Hippocampal formation (tissue), 2 donors: ENCODE results near the gene PCDH9.

ENCODE experiments used
- DNase-seq, 2 donors: peaks; one replicate each; lab custom pipeline; 2025; lab: John Stamatoyannopoulos, UW

Gene PCDH9

DNA sequence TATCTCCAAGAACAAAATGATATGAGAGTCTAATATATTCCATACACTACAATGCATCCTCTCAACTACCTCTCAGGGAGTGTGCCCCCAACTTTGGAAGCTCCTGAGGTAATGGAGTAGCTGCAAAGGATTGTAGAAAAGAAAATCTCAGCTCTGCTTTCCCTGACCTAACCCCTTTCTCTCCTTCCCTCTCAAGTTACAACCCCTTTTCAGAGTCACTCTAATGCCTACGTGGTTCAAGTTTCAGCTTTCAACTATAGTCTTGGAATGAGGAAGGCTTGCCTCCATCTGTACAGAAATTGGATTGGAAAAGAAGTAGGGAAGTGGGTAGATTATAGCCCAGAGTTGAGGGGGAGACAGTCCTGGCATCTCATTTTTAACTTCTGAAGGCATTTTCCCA, 256.0 kb downstream of the PCDH9 start:
- DNase-seq = no peak

DNA sequence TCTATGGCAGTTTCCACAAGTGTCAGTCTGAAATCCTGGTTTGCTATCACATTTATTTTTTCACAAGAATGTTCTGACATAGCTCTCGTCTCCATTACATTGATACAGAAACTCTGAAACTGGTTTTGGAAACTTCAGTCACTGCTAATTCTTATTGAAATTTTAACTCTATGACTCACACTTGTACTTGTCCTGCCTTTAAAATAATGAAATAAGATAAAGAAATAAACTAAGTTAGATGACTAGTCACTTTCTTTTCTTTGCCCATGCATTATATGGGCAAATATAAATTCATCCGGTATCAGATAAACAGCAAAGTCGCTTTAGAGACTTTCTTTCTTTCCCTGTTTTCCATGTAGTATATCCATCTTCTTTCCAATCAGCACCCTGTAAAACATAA, 257.5 kb downstream of the PCDH9 start:
- DNase-seq = no peak

DNA sequence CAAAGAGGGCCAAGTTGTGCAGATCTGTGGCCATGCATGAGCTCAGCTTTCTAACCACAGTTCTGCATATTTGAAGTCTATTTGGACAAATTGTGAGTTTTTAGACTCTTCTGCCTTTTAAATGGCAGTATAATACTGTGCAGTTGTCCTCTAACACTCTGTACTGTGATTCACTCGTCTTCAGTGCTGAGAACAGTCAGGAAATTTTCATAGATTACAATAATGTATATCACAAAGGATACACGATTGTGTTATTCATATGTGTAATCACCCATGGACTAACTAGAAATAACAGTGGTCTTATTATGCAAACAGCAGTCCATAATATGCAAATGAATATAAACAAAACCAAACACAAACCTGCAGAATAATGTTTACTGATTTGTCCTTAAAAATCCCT, 259.1 kb downstream of the PCDH9 start:
- DNase-seq = no peak

DNA sequence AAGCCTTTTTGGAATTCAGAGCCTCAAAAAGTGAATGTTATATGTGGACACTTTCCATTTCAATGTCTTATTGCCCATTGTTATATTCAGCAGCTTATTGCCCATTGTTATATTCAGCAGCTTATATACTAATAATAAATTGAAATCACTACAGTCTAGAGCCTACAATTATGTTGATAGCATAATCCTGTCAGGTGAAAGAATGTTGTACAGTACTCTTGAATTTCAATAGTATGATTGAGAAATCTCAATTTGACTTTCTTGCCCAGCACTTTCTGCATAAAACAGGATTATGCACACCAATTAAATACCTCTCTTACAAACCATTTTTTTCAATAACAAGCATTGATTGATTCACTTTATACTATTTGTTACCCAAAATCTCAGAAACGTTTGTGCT, 260.8 kb downstream of the PCDH9 start:
- DNase-seq = no peak

DNA sequence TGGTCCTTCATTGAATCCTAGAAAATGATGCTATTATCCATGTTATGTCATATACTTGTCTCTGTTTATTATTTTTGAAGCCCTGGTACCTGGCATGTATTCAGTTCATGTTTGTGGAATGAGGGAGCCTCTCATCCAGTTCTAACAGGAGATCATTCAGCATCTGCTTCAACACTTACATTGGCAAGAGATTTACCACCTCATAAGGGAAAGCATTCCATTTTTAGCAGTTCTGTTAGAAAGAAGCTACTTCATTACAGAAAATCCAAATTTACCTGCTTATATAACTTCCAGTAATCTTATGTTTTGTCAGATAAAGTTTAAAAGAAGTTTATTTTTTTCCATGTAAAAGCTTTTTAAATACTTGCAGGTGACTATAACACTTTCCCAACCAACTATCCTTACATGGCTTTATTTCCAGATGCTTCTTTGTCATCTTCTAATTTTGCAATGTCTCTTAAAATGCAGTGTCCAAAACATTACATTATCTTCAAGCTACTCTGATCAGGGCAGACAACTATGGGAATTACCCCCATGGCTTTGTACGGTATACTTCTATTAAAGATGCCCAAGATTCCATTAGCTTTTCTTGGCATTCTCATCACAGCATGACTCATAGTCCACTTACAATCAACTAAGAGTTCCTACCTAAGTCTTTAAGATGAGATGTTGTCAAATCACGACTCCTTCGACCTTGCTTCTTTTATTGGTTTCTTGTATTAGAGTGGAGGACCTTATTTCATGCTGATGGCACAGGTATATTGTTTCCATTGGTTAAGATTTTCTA, 262.1 kb downstream of the PCDH9 start:
- peak in 1 of 2 donors; percentile 49 for DNase-seq

DNA sequence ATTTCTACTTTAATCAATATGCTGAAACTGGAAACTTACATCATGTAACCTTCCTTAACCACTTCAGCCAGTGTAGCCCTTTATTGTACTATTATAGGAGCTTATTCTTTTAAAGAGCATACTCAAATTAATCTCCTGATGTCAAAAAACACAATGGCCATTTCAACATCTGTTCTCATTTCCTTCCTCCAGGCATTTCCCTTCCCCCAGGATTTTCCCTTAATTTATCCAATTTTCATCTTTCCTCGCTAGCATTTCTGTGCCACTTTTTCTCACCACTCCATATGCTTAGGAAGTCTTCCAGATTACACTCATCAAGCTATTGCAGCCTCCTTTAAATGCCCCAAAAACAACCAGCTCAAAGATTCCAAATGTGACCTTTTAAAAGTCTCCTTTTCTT, 265.0 kb downstream of the PCDH9 start:
- DNase-seq = no peak

DNA sequence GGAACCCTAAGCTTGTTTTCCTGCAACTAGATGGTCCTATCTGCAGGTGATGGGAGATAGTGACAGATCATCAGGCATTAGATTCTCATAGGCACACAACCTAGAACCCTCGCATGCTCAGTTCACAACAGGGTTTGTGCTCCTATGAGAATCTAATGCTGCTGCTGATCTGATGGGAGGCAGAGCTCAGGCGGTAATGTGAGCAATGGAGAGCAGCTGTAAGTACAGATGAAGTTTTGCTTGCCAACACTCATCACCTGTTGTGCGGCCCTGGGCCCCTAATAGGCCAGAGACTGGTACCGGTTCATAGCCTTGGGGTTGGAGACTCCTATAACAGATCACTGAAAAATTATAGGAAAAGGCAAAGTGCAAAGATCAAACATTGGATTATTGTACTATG, 267.2 kb downstream of the PCDH9 start:
- DNase-seq = no peak

DNA sequence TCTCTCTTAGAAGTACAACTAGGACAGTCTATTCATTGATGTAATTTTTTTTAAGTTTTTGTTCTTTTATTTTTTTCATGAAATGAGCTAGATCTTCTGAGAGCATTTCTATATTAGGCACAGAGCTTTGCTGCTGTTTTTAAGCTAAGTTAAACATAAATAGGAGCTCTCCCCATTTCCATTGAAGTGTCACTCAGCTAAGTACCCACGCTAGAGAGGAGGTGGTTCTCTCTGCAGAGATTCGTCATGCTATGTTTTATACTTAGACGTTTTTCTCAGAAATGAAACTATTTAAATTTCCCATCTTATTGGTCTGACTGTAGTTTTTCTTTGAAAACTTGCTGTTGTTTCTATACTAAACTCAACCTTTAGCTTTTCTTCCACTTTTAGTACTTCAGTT, 271.5 kb downstream of the PCDH9 start:
- DNase-seq = no peak

DNA sequence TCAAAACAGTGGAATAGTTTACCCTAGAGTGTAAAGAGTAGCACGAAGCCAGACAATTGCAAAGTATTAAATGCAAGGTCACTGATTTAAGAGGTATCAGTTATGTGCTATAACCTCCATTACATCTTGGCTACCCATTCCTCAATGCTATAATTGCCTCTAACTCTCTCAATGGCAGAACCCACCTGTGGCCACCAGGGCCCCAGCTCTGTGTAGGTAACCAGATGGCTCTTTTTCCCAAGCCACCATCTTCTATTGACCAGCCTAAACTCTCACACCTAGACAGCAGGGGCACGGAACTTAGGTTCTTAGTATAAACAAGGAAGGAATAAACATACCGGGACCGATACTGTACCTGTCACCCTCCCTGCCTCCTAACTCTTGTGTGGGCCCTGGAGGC, 277.6 kb downstream of the PCDH9 start:
- DNase-seq = no peak

DNA sequence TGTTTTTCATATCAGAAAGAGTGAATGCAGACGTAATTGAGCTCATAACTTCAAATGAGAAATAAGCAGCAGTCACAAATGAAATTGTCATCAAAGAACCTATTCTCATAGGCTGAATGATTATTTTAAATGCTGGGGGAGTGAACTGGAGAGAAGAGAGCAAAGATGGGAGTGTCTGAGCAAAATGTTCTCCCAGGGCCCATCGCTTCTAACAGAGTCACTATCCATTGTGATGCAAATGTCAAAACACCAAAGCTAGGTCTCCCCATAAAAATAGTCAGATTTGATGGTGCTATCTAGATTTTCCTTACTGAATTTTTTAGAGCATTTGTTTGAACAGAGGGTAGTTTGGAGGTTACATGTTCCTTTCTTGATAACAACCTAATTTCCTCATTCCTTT, 278.7 kb downstream of the PCDH9 start:
- DNase-seq = no peak

DNA sequence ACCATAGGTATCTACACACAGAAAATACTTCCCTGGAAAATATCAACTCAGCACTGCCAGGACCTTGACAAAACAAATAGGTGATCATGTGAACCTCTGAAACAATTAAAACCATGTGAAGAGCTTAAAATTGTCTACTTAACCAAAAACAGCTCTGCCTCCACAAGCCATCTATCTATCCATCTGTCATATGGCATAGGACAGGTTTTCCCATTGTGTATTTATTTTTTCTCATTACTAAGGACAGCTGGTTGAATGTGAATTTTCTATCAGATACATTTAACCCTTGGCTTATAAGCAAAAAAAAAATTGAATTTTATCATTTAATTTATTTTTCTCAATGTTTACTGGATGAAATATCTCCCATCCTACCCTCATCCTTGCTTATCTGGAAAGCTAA, 279.5 kb downstream of the PCDH9 start:
- DNase-seq = no peak

DNA sequence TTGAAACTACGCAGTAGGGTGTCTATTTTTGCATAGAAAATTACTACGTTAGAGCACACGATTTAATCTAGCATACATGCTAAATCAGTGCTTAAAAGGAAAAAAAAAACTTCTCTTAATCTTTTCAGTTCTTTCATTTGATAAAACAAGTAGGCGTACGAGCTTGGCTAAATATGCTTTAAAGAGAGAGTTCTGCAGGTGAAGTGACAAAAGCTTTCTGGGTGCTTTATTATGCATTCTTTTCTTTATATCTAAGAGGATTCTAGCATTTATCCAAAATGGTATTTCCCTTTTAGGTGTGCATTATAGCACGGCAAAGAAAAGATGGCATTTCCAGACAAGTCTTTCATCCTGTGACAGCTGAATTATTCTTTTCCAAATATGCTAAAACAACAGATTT, 281.2 kb downstream of the PCDH9 start:
- no peak for DNase-seq

DNA sequence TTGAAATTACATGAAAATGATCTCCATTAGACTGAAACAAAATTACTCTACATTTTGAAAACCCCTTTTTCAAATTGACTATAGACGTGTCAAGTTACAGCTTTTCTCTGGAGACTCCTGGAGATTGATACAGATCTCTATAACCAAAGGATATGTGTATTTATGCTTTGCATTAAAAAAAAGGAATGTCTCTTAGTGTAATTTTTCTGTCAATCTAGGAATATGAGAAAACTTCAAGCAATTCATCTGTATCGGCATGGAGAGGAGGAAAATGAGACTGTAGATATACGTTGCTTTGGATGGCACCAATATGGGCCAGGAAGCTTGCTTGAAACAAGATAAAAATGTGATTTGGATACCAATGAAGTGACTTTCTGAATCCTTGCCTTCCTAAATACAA, 286.6 kb downstream of the PCDH9 start:
- no peak for DNase-seq

DNA sequence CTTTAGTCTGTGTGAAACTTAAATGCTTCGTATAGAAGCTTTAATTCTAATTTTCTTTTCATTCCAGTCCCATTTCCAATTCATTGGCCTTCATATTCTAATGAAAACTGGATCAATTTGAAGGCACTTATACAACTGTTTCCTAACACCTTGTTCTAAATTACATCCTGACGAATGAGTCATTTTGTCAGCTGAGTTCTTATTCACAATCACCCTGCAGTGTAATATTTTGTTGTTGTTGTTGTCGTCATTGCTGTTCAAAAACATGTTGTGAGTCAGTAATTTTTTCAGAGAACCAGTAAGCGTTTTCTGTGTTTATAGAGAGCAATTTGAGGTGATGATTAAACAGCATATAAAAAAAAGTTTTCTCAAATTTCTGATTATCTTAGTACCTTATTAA, 290.0 kb downstream of the PCDH9 start:
- DNase-seq = no peak

DNA sequence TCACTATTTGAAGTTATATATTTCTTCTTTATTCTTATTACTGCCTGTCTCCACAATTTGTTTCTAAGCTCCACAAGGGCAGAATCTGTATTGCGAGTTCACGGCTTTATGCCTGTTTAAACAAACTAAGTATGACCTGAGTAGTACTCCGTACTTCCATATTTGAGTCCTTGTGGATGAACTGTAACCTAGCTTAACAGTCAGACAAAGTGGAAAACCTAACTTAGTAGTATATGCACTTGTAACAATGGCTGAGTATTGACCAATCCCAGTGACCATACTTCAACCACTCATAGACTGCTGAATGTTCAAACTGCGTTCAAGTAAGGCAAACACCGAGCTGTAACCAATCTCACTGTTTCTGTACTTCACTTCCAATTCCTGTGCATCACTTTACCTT, 292.7 kb downstream of the PCDH9 start:
- DNase-seq = no peak

DNA sequence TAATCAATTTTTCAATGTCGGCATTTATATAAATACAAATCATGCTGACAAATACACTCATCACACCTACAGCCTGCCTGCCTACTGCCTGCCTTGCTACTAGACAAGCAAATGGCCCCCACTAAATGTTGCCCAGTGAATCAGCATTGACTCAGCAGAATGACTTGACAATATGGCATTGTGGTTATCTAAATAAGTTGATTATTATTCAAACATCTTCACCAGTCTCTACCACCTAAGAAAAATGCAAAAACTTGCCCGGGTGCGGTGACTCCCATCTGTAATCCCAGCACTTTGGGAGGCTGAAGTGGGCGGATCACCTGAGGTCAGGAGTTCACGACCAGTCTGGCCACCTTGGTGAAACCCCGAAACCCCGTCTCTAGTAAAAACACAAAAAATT, 296.1 kb downstream of the PCDH9 start:
- DNase-seq = no peak

DNA sequence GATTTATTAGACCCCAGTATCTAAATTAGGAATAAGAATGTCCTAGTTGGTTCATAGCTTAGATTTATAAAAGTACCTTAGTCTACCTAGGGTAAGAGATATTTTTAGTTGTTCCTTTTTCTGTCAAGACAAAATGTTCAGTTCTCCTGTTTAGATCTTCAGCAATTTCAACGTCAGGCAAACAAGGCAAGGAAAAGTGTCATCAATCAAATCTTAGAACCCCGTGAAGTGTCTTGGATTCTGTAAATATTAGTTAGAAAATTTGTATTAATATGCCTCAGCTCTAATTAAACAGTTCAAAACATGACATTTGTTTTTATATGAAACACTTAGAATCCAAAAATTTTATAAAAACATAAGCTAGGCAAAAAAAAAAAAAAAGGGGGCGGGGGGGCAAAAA, 296.6 kb downstream of the PCDH9 start:
- no peak for DNase-seq

DNA sequence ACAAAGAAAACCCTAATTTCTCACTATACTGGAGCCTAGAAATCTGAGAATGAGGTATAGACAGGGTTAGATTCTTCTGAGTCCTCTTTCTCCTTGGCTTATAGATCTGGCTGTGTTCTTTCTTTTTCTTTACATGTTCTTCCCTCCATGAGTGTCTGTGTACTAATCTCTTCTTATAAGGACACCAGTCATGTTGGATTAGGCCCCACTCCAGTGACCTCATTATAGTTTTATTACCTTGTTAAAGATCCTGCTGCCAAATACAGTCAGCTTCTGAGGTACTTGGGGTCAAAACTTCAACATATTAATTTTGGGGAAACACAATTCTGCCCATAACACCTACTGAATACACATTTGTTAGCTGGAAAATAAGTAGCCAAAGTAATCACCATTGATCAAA, 302.6 kb downstream of the PCDH9 start:
- no peak for DNase-seq

DNA sequence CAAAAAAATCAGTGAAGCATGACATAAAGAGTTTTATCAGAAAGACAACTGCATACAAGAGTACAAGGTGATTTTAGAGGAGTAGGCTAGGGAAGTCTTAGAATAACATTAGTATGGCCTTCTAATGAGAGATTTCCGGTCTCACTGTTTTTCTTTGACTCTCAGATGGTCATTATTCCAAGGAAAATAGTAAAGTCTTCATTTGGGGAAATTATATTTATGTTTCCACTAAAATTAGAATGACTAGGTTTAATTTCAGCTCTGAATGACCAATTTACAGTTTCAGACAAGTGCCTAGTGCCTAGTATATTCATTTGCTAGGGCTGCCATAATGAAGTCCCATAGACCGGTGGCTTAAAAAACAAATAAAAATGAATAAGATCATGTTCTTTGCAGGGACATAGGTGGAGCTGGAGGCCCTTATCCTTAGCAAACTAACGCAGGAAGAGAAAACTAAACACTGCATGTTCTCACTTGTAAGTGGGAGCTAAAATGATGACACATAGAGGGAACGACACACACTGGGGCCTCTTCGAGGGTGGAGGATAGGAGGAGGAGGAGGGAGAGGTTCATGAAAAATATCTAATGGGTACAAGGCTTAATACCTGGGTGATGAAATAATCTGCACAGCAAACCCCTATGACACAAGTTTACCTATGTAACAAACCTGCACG, 303.1 kb downstream of the PCDH9 start:
- no peak for DNase-seq

DNA sequence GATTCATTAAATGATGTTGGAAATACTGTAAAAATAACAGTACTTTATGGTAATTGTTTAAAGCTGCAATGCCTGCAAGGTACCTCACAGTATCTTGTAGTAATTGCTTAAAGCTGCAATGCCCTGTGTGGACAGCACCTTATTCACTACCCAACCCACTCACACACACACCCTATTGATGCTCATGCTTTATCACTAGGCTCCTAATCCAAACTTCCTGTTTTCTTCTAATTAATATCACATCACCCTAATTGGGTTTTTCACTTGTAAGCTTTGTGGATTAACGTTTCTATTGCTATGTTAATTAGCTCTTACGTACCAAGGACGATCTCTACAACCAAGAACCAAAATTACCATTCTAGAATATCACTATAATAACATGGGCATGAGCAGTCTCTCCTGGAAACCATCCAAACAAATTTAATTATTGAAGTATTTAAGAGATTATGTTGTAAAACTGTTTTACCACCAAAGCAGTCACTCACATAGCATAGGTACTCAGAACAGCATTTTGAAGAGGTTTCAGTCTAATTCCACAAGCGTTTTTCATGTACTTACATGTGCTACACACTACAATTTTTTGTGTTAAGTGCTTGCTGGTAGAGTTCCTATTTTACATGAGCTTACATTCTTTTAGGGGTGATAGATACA, 303.8 kb downstream of the PCDH9 start:
- no peak for DNase-seq

DNA sequence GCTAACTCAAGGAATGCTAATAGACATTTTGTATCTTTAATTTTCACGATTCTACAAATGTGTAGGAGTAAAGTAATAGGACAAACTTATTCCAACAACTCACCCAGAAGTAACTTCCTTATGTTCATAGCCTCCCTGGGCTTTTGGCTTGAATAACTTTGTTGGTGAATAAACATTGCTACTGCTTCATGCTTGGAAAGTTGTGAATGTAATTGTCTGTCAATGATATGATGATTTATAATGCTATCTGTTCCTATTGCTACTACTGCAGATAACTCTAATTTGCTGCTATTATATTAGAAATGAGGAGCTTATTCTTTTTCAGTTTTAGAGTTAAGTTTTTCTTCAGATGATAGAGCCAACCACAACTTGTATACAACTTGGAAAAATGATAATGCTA, 307.7 kb downstream of the PCDH9 start:
- no peak for DNase-seq

DNA sequence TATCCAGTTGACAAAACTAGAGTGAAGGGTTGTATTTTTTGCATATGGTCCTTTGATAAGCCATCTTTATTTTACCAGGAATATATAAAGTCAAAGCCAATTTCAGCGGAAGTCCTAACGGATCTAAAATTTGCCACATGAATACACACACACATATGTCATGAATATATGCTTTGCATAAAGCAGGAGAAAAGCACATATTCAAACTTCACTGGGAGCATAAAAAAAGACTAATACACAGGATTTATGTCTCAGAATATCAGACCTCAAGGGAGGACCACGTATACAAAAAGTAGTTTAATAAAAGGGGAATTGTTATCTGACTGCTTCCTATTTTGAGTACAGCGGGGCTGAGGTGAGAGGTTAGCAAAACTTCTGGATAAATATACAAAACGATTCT, 308.7 kb downstream of the PCDH9 start:
- DNase-seq = no peak

DNA sequence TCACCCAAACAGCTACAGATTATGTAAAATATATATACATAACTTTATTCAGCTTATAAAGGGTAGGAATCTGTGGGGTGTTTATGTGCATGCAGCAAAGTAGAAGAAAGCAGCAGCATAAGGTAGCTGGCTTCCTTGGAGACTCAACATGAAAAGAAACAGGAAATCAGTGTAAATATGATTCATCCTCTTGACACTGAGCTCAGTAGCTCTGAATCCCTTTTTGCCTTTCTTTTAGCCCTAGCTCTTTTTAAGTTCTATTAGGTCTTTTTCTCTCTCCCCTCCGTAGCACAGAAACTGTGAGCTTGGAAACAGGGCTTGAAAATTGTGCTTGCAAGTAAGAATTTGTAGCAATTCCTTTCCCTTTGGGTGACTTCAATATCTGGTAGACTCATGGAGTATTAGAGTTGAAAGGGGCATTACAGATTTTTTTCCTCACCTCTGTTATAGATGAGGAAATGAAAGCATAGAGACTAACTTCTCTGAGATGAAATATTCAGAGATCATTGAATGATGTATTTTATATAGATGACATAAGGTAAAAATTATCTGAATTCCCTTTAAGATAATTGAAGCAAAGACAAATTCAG, 314.4 kb downstream of the PCDH9 start:
- no peak for DNase-seq
